Mucosa of stomach (tissue), 1 donor: ENCODE data around the gene VANGL1.
"Not testable (repeated sequence)": the region's sequence is repeated elsewhere in the genome, so short reads cannot be mapped to it uniquely, and the experiment has no call there.

Source experiments
- H3K27me3 ChIP-seq: one replicate; pipeline ENCODE4 v1.7.0; 2013; ENCODE audit warnings: mild to moderate bottlenecking, low read length; ENCODE audit not compliant: control insufficient read depth, insufficient read depth
- H3K36me3 ChIP-seq: one replicate; pipeline ENCODE4 v1.7.0; 2013; ENCODE audit warnings: low read length; ENCODE audit not compliant: control insufficient read depth, insufficient read depth
- H3K4me1 ChIP-seq: one replicate; pipeline ENCODE4 v1.7.0; 2013; ENCODE audit warnings: mild to moderate bottlenecking, low read length; ENCODE audit not compliant: control insufficient read depth, insufficient read depth
- H3K4me3 ChIP-seq: one replicate; pipeline ENCODE4 v1.7.0; 2013; ENCODE audit warnings: low read length
- H3K9ac ChIP-seq: one replicate; pipeline ENCODE4 v1.7.0; 2013; ENCODE audit warnings: mild to moderate bottlenecking, low read length, moderate library complexity
- H3K9me3 ChIP-seq: one replicate; pipeline ENCODE4 v1.7.0; 2013; ENCODE audit warnings: mild to moderate bottlenecking, low read length, moderate library complexity; ENCODE audit not compliant: control insufficient read depth
- donor health status: Pancreatic carcinoma.

VANGL1 gene

GRCh38 chr1:115624859-115625258 lies 16.9 kb upstream of the VANGL1 start:
- H3K9ac ChIP-seq: no peak overlapping the region
- H3K4me3 ChIP-seq: no peak overlapping the region

GRCh38 chr1:115630342-115630741 lies 11.4 kb upstream of the VANGL1 start:
- H3K36me3 ChIP-seq: no peaks in the 10 kb centered on the region
- H3K4me3 ChIP-seq: no peak overlapping the region
- no peak overlapping the region for H3K9ac ChIP-seq
- no peaks in the 10 kb centered on the region for H3K27me3 ChIP-seq
- H3K4me1 ChIP-seq: no peaks in the 10 kb centered on the region
- no peaks in the 10 kb centered on the region for H3K9me3 ChIP-seq

More at GRCh38 chr1:115624859-115625258, 16.9 kb upstream of the VANGL1 start:
- no peaks in the 10 kb centered on the region for H3K36me3 ChIP-seq
- H3K27me3 ChIP-seq: no peaks in the 10 kb centered on the region
- no peaks in the 10 kb centered on the region for H3K4me1 ChIP-seq
- H3K9me3 ChIP-seq: no peaks in the 10 kb centered on the region

- H3K9me3 ChIP-seq: no peaks in the 10 kb centered on the region
Measured at GRCh38 chr1:115632251-115633026, 9.3 kb upstream of the VANGL1 start.

GRCh38 chr1:115633606-115634005 lies 8.2 kb upstream of the VANGL1 start:
- not testable (repeated sequence) for H3K4me3 ChIP-seq, H3K4me1 ChIP-seq, H3K36me3 ChIP-seq, H3K9me3 ChIP-seq, H3K27me3 ChIP-seq, H3K9ac ChIP-seq

More at GRCh38 chr1:115632251-115633026, 9.3 kb upstream of the VANGL1 start:
- no peaks in the 10 kb centered on the region for H3K36me3 ChIP-seq
- no peaks in the 10 kb centered on the region for H3K27me3 ChIP-seq
- no peaks in the 10 kb centered on the region for H3K4me1 ChIP-seq
- no peak overlapping the region for H3K4me3 ChIP-seq
- no peak overlapping the region for H3K9ac ChIP-seq

GRCh38 chr1:115637247-115637646 lies 4.5 kb upstream of the VANGL1 start:
- not testable (repeated sequence) for H3K4me1 ChIP-seq, H3K36me3 ChIP-seq

GRCh38 chr1:115640384-115640783 lies 1.4 kb upstream of the VANGL1 start:
- H3K4me3 ChIP-seq: no peak overlapping the region
- H3K9me3 ChIP-seq: no peaks in the 10 kb centered on the region
- H3K27me3 ChIP-seq: no peaks in the 10 kb centered on the region
- no peaks in the 10 kb centered on the region for H3K36me3 ChIP-seq
- H3K4me1 ChIP-seq: peaks cover 7% of the 10 kb centered on the region
- H3K9ac ChIP-seq: no peak overlapping the region

More at GRCh38 chr1:115637247-115637646, 4.5 kb upstream of the VANGL1 start:
- not testable (repeated sequence) for H3K4me3 ChIP-seq, H3K27me3 ChIP-seq, H3K9ac ChIP-seq, H3K9me3 ChIP-seq

GRCh38 chr1:115642168-115643072 lies 650 bp downstream of the VANGL1 start:
- no peaks in the 10 kb centered on the region for H3K36me3 ChIP-seq
- H3K27me3 ChIP-seq: no peaks in the 10 kb centered on the region
- peak overlapping the region; percentile 72 for H3K4me3 ChIP-seq
- H3K9ac ChIP-seq: peak overlapping the region; percentile 71
- no peaks in the 10 kb centered on the region for H3K9me3 ChIP-seq
- peaks cover 9% of the 10 kb centered on the region for H3K4me1 ChIP-seq

GRCh38 chr1:115643225-115643624 lies 1.5 kb downstream of the VANGL1 start:
- Histone ChIP-seq H3K27me3 (no peaks in the 10 kb centered on the region), H3K9me3 (no peaks in the 10 kb centered on the region), H3K9ac (peak overlapping the region; percentile 71), H3K36me3 (no peaks in the 10 kb centered on the region), H3K4me3 (peak overlapping the region; percentile 72), H3K4me1 (peaks cover 16% of the 10 kb centered on the region)

- no peak overlapping the region for H3K9ac ChIP-seq
- no peak overlapping the region for H3K4me3 ChIP-seq
- H3K9me3 ChIP-seq: no peaks in the 10 kb centered on the region
- no peaks in the 10 kb centered on the region for H3K27me3 ChIP-seq
- H3K4me1 ChIP-seq: peaks cover 21% of the 10 kb centered on the region
- H3K36me3 ChIP-seq: no peaks in the 10 kb centered on the region
Measured at GRCh38 chr1:115643666-115644065, 1.9 kb downstream of the VANGL1 start.

- Histone ChIP-seq H3K36me3 (no peaks in the 10 kb centered on the region), H3K9me3 (no peaks in the 10 kb centered on the region), H3K9ac (no peak overlapping the region), H3K4me3 (no peak overlapping the region), H3K27me3 (no peaks in the 10 kb centered on the region), H3K4me1 (peaks cover 25% of the 10 kb centered on the region)
Measured at GRCh38 chr1:115644109-115644508, 2.3 kb downstream of the VANGL1 start.

GRCh38 chr1:115647047-115647446 lies 5.3 kb downstream of the VANGL1 start:
- no peaks in the 10 kb centered on the region for H3K9me3 ChIP-seq
- no peaks in the 10 kb centered on the region for H3K36me3 ChIP-seq
- H3K27me3 ChIP-seq: no peaks in the 10 kb centered on the region
- no peak overlapping the region for H3K9ac ChIP-seq
- peaks cover 45% of the 10 kb centered on the region for H3K4me1 ChIP-seq
- no peak overlapping the region for H3K4me3 ChIP-seq

- H3K4me3 ChIP-seq: no peak overlapping the region
- no peaks in the 10 kb centered on the region for H3K36me3 ChIP-seq
- peaks cover 45% of the 10 kb centered on the region for H3K4me1 ChIP-seq
- H3K27me3 ChIP-seq: no peaks in the 10 kb centered on the region
- H3K9me3 ChIP-seq: no peaks in the 10 kb centered on the region
- no peak overlapping the region for H3K9ac ChIP-seq
Measured at GRCh38 chr1:115647507-115647906, 5.7 kb downstream of the VANGL1 start.
